HG03520 (cell line): ENCODE data around the gene ZRANB3.
"Not testable (repeated sequence)": the region's sequence is repeated elsewhere in the genome, so short reads cannot be mapped to it uniquely, and the experiment has no call there.

Source experiments
- ATAC-seq: cut with Tn5 transposase; IDR thresholded peaks from one replicate; pipeline ENCODE4 v1.9.1; 2021; ENCODE audit warnings: mild to moderate bottlenecking, moderate library complexity; ENCODE audit not compliant: unreplicated experiment

Gene ZRANB3

GRCh38 chr2:135337071-135337470 lies 193.9 kb downstream of the ZRANB3 start:
- ATAC-seq, result no peak

GRCh38 chr2:135335256-135335655 lies 195.8 kb downstream of the ZRANB3 start:
- no peak for ATAC-seq

- no peak for ATAC-seq
Observed at GRCh38 chr2:135327146-135327545, 203.9 kb downstream of the ZRANB3 start.

GRCh38 chr2:135320465-135321355 lies 210.3 kb downstream of the ZRANB3 start:
- ATAC-seq, result no peak

GRCh38 chr2:135318808-135319207 lies 212.2 kb downstream of the ZRANB3 start:
- no peak for ATAC-seq

- ATAC-seq, result no peak
Observed at GRCh38 chr2:135317375-135317774, 213.6 kb downstream of the ZRANB3 start.

GRCh38 chr2:135311962-135312361 lies 219.1 kb downstream of the ZRANB3 start:
- no peak for ATAC-seq

GRCh38 chr2:135311268-135311667 lies 219.8 kb downstream of the ZRANB3 start:
- no peak for ATAC-seq

- no peak for ATAC-seq
Observed at GRCh38 chr2:135304694-135305093, 226.3 kb downstream of the ZRANB3 start.

GRCh38 chr2:135299658-135300244 lies 231.3 kb downstream of the ZRANB3 start:
- ATAC-seq, result no peak

- ATAC-seq, result no peak
Observed at GRCh38 chr2:135299165-135299564, 231.9 kb downstream of the ZRANB3 start.

GRCh38 chr2:135287121-135287520 lies 243.9 kb downstream of the ZRANB3 start:
- not testable (repeated sequence) for ATAC-seq

GRCh38 chr2:135285391-135285790 lies 245.6 kb downstream of the ZRANB3 start:
- no peak for ATAC-seq

GRCh38 chr2:135281379-135281778 lies 249.6 kb downstream of the ZRANB3 start:
- no peak for ATAC-seq

GRCh38 chr2:135279209-135279608 lies 251.8 kb downstream of the ZRANB3 start:
- no peak for ATAC-seq

- ATAC-seq, result no peak
Observed at GRCh38 chr2:135276525-135276924, 254.5 kb downstream of the ZRANB3 start.

- no peak for ATAC-seq
Observed at GRCh38 chr2:135271006-135271405, 260.0 kb downstream of the ZRANB3 start.

GRCh38 chr2:135265960-135266490 lies 265.0 kb downstream of the ZRANB3 start:
- no peak for ATAC-seq

- no peak for ATAC-seq
Observed at GRCh38 chr2:135259123-135259522, 271.9 kb downstream of the ZRANB3 start.

GRCh38 chr2:135258193-135258592 lies 272.8 kb downstream of the ZRANB3 start:
- ATAC-seq, result no peak

- no peak for ATAC-seq
Observed at GRCh38 chr2:135257383-135258090, 273.5 kb downstream of the ZRANB3 start.
